T-helper 22 cell (primary cell): ENCODE measurements around the gene COPG2.
"Not testable (repeated sequence)": the region's sequence is repeated elsewhere in the genome, so short reads cannot be mapped to it uniquely, and the experiment has no call there.

Experiments
- DNase-seq: peaks from one replicate; pipeline ENCODE4 v3.0.0-alpha.2; 2020; ENCODE audit warnings: low read depth

Gene COPG2

GRCh38 chr7:130566168-130566897, 102.2 kb downstream of the COPG2 start:
- DNase-seq, result no peak

- DNase-seq, result no peak
These were observed 107.6 kb downstream of the COPG2 start for GRCh38 chr7:130560972-130561371.

GRCh38 chr7:130559184-130559583, 109.4 kb downstream of the COPG2 start:
- no peak for DNase-seq

DNA sequence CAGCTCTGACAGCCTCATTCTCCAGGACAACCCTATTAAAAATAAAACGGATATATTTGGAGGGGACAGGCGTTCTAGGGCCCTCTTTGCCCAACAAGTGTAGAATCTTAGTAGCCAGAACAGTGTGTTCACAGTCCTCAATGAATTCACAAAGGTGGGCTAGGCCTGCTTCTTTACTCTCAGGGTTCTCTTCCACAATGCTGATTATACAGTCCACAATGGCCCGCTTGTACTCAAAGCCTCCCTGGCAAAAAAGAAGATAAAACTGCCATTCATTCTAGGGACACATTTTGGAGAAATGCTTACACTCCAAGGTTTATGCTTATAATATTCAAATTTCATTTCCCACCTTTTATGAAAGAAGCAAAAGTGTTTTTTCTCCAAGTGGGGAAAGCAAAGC, 114.1 kb downstream of the COPG2 start:
- no peak for DNase-seq

- DNase-seq, result no peak
These were observed 115.0 kb downstream of the COPG2 start for GRCh38 chr7:130553398-130554029.

DNA sequence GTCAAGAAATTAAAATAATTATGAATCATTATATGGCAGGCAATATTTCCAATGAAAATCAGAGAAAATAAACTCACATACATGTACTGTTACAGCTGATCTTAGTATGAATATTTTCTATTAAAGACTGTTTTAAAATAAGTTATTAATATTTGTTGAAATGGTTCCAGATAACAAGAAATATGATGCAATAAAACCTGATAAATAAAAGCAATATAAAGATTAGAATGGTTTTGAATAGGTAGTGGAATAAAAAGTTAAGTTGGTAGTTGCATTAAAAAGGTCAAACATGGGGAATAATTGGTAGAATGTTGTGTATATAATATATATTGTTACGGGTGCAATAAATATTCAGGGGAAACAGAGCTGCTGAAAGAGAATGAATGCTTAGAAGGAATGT, 124.2 kb downstream of the COPG2 start:
- DNase-seq, result no peak

- no peak for DNase-seq
These were observed 125.0 kb downstream of the COPG2 start for GRCh38 chr7:130543487-130544010.

DNA sequence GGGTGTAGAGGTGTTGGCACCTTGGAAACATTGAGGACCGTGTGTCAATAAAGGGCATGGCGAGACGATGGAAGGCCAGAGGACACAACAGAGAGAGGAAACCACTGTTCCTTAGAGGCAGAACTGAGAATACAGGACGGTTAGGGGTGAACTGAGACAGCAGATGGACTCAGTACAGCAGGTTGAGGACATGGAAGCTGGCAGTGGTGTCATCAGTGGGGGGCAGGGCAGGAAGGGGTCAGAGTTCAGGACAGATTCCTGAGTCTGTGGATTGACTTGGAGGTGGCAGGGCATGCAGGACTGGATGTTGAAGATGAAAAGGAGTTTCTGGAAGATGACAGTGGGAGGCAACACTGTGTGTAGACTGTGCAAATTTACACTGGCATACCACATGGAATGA, 126.3 kb downstream of the COPG2 start:
- DNase-seq, result not testable (repeated sequence)

GRCh38 chr7:130541287-130541686, 127.3 kb downstream of the COPG2 start:
- DNase-seq, result not testable (repeated sequence)

DNA sequence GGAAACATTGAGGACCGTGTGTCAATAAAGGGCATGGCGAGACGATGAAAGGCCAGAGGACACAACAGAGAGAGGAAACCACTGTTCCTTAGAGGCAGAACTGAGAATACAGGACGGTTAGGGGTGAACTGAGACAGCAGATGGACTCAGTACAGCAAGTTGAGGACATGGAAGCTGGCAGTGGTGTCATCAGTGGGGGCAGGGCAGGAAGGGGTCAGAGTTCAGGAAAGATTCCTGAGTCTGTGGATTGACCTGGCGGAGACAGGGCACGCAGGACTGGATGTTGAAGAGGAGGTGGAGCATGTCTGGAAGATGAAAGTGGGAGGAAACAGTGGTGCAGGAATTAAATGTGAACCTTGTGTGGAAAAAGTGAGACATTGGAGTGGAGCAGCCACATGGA, 130.7 kb downstream of the COPG2 start:
- DNase-seq, result not testable (repeated sequence)

DNA sequence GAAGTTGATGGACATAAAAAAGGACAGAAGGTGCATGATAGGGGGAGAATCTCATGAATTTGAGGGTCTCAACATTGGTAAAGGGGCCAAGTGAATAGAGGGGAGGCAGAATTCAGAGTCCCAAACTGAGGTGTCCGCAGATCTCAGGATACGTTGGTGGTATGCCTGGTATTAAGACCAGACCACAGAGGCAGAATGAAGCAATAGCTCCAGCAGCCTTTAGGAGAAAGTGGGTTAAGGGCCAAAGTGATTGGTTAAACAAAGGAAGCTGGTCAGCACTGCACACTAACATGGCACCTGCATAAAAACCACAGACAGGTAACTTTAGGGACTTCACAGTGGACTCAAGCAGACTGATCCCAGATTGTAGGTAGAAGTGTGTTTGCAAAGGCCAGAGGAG, 139.1 kb downstream of the COPG2 start:
- DNase-seq, result no peak

DNA sequence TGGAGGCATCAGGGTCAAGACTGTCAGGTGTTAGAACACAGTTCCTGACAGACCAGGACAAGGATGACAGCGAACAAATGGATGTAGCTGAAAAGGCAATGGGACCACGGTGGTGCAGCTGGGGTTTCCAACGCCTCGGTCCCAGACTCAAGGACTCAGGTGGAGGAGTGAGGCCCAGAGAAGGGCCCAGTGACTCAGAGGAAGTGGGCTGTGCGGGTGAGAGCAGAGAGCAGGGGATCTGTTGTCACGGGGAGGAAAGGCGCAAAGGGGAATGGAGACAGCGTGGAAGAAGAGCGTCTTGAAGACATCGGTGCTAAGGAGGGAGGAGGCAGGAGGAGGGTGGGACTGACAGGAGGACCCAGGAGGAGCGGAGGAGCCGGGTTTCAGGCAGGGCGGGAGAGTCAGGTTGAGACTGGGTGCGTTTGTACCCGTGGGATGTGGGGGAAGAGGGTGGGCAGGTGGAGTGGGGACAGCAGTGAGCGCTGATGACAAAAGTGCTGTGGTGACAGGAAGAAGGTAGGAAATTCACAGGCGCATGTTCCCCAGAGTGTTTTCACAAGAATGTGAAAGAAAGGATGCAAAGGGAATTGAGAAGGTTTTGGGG, 140.7 kb downstream of the COPG2 start:
- DNase-seq, result not testable (repeated sequence)

DNA sequence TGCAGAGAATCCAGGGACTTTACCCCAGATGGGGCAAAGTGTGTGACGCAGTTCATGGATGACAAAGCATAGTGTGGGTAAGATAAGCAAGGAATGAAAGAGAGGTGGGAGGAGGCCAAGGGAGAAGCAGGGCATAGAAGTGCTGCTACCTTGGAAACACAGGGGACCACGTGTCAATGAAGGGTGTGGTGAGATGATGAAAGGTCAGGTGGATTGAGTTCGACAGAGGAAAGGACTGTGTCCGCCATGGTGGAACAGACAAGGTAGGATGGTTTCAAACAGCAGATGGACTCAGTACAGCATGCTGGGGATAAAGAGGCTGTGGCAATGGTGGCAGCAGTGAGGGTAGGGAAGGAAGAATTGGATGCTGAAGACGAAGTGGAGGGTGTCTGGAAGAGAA, 143.9 kb downstream of the COPG2 start:
- DNase-seq, result no peak

DNA sequence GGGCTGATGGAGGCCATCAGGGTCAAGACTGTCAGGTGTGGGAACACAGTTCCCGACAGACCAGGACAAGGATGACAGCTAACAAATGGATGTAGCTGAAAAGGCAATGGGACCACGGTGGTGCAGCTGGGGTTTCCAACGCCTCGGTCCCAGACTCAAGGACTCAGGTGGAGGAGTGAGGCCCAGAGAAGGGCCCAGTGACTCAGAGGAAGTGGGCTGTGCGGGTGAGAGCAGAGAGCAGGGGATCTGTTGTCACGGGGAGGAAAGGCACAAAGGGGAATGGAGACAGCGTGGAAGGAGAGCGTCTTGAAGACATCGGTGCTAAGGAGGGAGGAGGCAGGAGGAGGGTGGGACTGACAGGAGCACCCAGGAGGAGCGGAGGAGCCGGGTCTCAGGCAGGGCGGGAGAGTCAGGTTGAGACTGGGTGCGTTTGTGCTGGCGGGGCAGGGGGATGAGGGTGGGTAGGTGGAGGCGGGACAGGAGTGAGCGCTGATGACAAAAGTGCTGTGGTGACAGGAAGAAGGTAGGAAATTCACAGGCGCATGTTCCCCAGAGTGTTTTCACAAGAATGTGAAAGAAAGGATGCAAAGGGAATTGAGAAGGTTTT, 144.9 kb downstream of the COPG2 start:
- DNase-seq, result not testable (repeated sequence)

- no peak for DNase-seq
These were observed 147.1 kb downstream of the COPG2 start for GRCh38 chr7:130521258-130521951.

- DNase-seq, result no peak
These were observed 153.1 kb downstream of the COPG2 start for GRCh38 chr7:130515315-130516040.

GRCh38 chr7:130513447-130513846, 155.1 kb downstream of the COPG2 start:
- DNase-seq, result no peak

GRCh38 chr7:130512038-130512437, 156.5 kb downstream of the COPG2 start:
- not testable (repeated sequence) for DNase-seq

- DNase-seq, result no peak
These were observed 162.2 kb downstream of the COPG2 start for GRCh38 chr7:130506358-130506757.

DNA sequence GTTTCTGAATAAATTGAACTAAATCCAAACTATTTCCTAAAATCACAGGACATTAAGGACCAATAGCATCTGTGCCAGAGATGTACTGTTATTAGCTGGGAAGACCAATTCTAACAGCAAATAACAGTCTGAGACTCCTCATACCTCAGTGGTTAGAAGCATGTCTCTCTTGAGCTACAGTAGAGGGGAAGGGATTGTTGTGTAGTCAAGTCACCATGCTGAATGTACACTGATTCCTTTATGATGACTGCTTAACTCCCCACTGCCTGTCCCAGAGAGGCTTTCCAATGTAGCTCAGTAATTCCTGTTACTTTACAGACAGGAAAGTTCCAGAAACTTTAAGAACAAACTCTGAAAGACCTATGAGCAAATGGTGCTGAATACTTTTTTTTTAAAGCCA, 162.8 kb downstream of the COPG2 start:
- no peak for DNase-seq

- no peak for DNase-seq
These were observed 167.6 kb downstream of the COPG2 start for GRCh38 chr7:130500910-130501309.
